Thyroid gland (tissue), 4 donors: Measurements from ENCODE around the gene CTSV.

Experiments
- CTCF ChIP-seq, 6 experiments: fragments of 200-600 bp in 3 of 6; fragments of 450-650 bp in 3 of 6; sonication (generic) in 3 of 6; IDR thresholded peaks; one replicate each; pipeline ENCODE4 v1.5.1; 2016 to 2019; ENCODE audit warnings: antibody characterized with exemption in 6 of 6, mild to moderate bottlenecking in 2 of 6, inconsistent platforms in 1 of 6, moderate library complexity in 1 of 6
- POLR2A ChIP-seq, 2 donors: fragments of 450-650 bp; IDR thresholded peaks; one replicate each; pipeline ENCODE4 v1.6.1; 2017; ENCODE audit warnings: antibody characterized with exemption in 2 of 2, mild to moderate bottlenecking in 2 of 2, moderate library complexity in 1 of 2

- TF ChIP-seq CTCF (IDR thresholded peaks at IDR 0.05) (no peak), POLR2A (IDR thresholded peaks at IDR 0.05) (no peak)
These were observed 37.3 kb upstream of the CTSV start for GRCh38 chr9:97076238-97076637.
